ENCODE measurements around the gene TTC7B. TPM values are rescaled to one million over a fixed set of nuclear protein-coding genes. Genes with fewer than 3 reads are reported as not detected.

The TTC7B gene
- total RNA-seq, 1 experiment from 2014 or later, result 40.9 TPM

DNA sequence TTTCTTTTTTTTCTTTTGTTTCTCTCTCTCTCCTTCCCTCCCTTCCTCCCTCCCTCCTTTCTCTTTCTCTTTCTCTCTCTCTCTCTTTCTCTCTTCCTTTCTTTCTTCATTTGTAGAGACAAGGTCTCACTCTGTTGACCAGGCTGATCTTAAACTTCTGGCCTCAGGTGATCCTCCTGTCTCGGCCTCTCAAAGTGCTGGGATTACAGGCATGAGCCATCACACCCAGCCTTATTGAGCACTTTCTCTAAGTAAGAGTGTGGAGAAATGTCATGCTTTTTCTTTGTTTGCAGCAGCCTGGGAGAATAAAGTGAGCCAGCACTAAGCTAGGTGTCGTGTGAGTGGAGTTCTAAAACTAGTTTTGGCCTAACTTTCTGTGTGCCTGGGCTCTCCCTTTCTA, 74.0 kb downstream of the TTC7B start:
- intact Hi-C loops (cut with micrococcal nuclease; ENCODE audit: unreplicated experiment) (no loop called here), in situ Hi-C loops (cut with HindIII; ENCODE audit: low pct_unique_long_range_greater_than_20kb, low sequenced_read_pairs) (no loop called here)
- Histone ChIP-seq H3K36me3 (ENCODE audit: control insufficient read depth, insufficient read depth, low read length) (no peaks in the 10 kb centered on the region), H3K27ac (ENCODE audit: low read length) (no peak overlapping the region), H3K9me3 (ENCODE audit: control insufficient read depth, insufficient read depth, low read depth, low read length) (no peaks in the 10 kb centered on the region), H3K4me1 (ENCODE audit: control insufficient read depth, insufficient read depth, low read length) (no peaks in the 10 kb centered on the region), H3K4me3 (ENCODE audit: low read depth in 2 of 2, low read length in 2 of 2) (no peak overlapping the region), H3K27me3 (ENCODE audit: control insufficient read depth, insufficient read depth, low read length) (no peaks in the 10 kb centered on the region)
- POLR2A ChIA-PET, result no interaction called here
- BruUV-seq (replicated peaks), result no TSS peak
- DNase-seq (ENCODE audit: low read depth, low spot score) (no peak), ATAC-seq (no peak)
- TF ChIP-seq SIN3A (IDR thresholded peaks at IDR 0.05; ENCODE audit: borderline replicate concordance, insufficient read depth, low read depth, low read length), result no peak
- CTCF ChIA-PET, result no interaction called here

DNA sequence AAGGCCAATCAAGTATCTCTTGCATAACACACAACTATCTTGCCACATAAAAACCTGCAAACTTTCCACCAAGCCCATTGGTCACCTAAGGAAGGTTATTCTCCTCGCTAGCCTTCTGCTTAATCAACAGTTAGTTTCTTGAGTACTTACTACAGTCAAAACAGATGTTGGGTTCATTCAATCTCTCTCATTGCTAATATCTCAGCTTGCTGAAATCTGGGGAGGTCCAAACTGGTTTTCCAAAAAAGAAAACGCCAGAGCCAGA, 74.6 kb downstream of the TTC7B start:
- no TSS peak for BruUV-seq (replicated peaks)
- Histone ChIP-seq H3K4me3 (ENCODE audit: low read depth in 2 of 2, low read length in 2 of 2) (no peak overlapping the region), H3K9me3 (ENCODE audit: control insufficient read depth, insufficient read depth, low read depth, low read length) (no peaks in the 10 kb centered on the region), H3K27me3 (ENCODE audit: control insufficient read depth, insufficient read depth, low read length) (no peaks in the 10 kb centered on the region), H3K27ac (ENCODE audit: low read length) (no peak overlapping the region), H3K4me1 (ENCODE audit: control insufficient read depth, insufficient read depth, low read length) (no peaks in the 10 kb centered on the region), H3K36me3 (ENCODE audit: control insufficient read depth, insufficient read depth, low read length) (no peaks in the 10 kb centered on the region)
- ATAC-seq (no peak), DNase-seq (ENCODE audit: low read depth, low spot score) (no peak)
- CTCF ChIA-PET, result no interaction called here
- no peak for TF ChIP-seq POLR2AphosphoS5 (IDR thresholded peaks at IDR 0.05; ENCODE audit: low read depth, low read length)
- no peak for TF ChIP-seq TCF7L2 (IDR thresholded peaks at IDR 0.05; ENCODE audit: low read depth, low read length)
- TF ChIP-seq REST (IDR thresholded peaks at IDR 0.05; ENCODE audit: insufficient read depth in 1 of 2, low read depth in 2 of 2, low read length in 1 of 2), result no peak
- no peak for TF ChIP-seq SIN3A (IDR thresholded peaks at IDR 0.05; ENCODE audit: borderline replicate concordance, insufficient read depth, low read depth, low read length)
- TF ChIP-seq, protein P1, sequence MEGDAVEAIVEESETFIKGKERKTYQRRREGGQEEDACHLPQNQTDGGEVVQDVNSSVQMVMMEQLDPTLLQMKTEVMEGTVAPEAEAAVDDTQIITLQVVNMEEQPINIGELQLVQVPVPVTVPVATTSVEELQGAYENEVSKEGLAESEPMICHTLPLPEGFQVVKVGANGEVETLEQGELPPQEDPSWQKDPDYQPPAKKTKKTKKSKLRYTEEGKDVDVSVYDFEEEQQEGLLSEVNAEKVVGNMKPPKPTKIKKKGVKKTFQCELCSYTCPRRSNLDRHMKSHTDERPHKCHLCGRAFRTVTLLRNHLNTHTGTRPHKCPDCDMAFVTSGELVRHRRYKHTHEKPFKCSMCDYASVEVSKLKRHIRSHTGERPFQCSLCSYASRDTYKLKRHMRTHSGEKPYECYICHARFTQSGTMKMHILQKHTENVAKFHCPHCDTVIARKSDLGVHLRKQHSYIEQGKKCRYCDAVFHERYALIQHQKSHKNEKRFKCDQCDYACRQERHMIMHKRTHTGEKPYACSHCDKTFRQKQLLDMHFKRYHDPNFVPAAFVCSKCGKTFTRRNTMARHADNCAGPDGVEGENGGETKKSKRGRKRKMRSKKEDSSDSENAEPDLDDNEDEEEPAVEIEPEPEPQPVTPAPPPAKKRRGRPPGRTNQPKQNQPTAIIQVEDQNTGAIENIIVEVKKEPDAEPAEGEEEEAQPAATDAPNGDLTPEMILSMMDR (IDR thresholded peaks at IDR 0.05), result no peak
- in situ Hi-C loops (cut with HindIII; ENCODE audit: low pct_unique_long_range_greater_than_20kb, low sequenced_read_pairs) (no loop called here), intact Hi-C loops (cut with micrococcal nuclease; ENCODE audit: unreplicated experiment) (no loop called here)
- POLR2A ChIA-PET, result no interaction called here

GRCh38 chr14:90740946-90741681, 75.1 kb downstream of the TTC7B start:
- intact Hi-C loops (cut with micrococcal nuclease; ENCODE audit: unreplicated experiment), result no loop called here
- Histone ChIP-seq H3K4me1 (ENCODE audit: control insufficient read depth, insufficient read depth, low read length) (no peaks in the 10 kb centered on the region), H3K36me3 (ENCODE audit: control insufficient read depth, insufficient read depth, low read length) (no peaks in the 10 kb centered on the region), H3K27me3 (ENCODE audit: control insufficient read depth, insufficient read depth, low read length) (no peaks in the 10 kb centered on the region), H3K27ac (ENCODE audit: low read length) (no peak overlapping the region), H3K9me3 (ENCODE audit: control insufficient read depth, insufficient read depth, low read depth, low read length) (no peaks in the 10 kb centered on the region), H3K4me3 (ENCODE audit: low read depth in 2 of 2, low read length in 2 of 2) (no peak overlapping the region)
- ChIA-PET POLR2A (no interaction called here), CTCF (no interaction called here)
- in situ Hi-C loops (cut with HindIII; ENCODE audit: low pct_unique_long_range_greater_than_20kb, low sequenced_read_pairs), result no loop called here
- TF ChIP-seq, protein P1 (IDR thresholded peaks at IDR 0.05), result no peak
- TF ChIP-seq POLR2AphosphoS5 (IDR thresholded peaks at IDR 0.05; ENCODE audit: low read depth, low read length), result no peak
- DNase-seq (ENCODE audit: low read depth, low spot score) (no peak), ATAC-seq (no peak)
- BruUV-seq (replicated peaks), result no TSS peak
